WTC11 (cell line): ENCODE data around the gene P2RX1. TPM values are rescaled to one million over a fixed set of nuclear protein-coding genes. Genes with fewer than 3 reads are reported as not detected.

ENCODE experiments used
- ATAC-seq: fragments of 200-7000 bp; cut with Tn5 transposase; 2 replicates; pipeline ENCODE4 v1.10.0; 2021; ENCODE audit warnings: mild to moderate bottlenecking, moderate library complexity
- CTCF ChIA-PET: fragments of 300-600 bp; sonication (Branson Sonifier 250); formaldehyde crosslinking; loops from one replicate; lab custom pipeline; 2021; ENCODE audit warnings: antibody characterized with exemption; lab: Charles Lee
- POLR2A ChIA-PET: fragments of 350-600 bp; sonication (Branson Sonifier 250); formaldehyde crosslinking; loops from one replicate; lab custom pipeline; 2021; ENCODE audit warnings: antibody characterized with exemption; lab: Charles Lee
- DNase-seq: peaks from one replicate; pipeline ENCODE4 v3.0.0; 2021; ENCODE audit warnings: low spot score
- H3K27ac Mint-ChIP-seq: 2 replicates; pipeline ENCODE4 v1.8.0; 2021; ENCODE audit warnings: mixed read lengths
- H3K27me3 Mint-ChIP-seq: 2 replicates; pipeline ENCODE4 v1.8.0; 2021; ENCODE audit warnings: low read depth, mild to moderate bottlenecking, moderate library complexity, mixed read lengths
- H3K36me3 Mint-ChIP-seq: 2 replicates; pipeline ENCODE4 v1.8.0; 2021; ENCODE audit warnings: mixed read lengths
- H3K4me1 Mint-ChIP-seq: 2 replicates; pipeline ENCODE4 v1.8.0; 2022; ENCODE audit warnings: mixed read lengths
- H3K4me3 Mint-ChIP-seq: 2 replicates; pipeline ENCODE4 v1.8.0; 2021; ENCODE audit warnings: mild to moderate bottlenecking, moderate library complexity, mixed read lengths
- H3K9me3 Mint-ChIP-seq: 2 replicates; pipeline ENCODE4 v1.8.0; 2021; ENCODE audit warnings: mixed read lengths
- ESRRA ChIP-seq: sonication (generic); formaldehyde crosslinking; IDR thresholded peaks from 2 replicates; pipeline ENCODE4 v1.8.1; 2022; ENCODE audit warnings: mild to moderate bottlenecking, missing genetic modification reagents, borderline replicate concordance
- FOXJ3 ChIP-seq: sonication (generic); formaldehyde crosslinking; IDR thresholded peaks from 2 replicates; pipeline ENCODE4 v1.9.0; 2021; ENCODE audit warnings: missing genetic modification reagents, mild to moderate bottlenecking, borderline replicate concordance
- JUN ChIP-seq: sonication (generic); formaldehyde crosslinking; IDR thresholded peaks from 2 replicates; pipeline ENCODE4 v1.8.0; 2023; ENCODE audit warnings: mild to moderate bottlenecking, missing genetic modification reagents
- NFATC4 ChIP-seq: fragments of 250-450 bp; sonication (Bioruptor Pico); IDR thresholded peaks from 2 replicates; pipeline ENCODE4 v1.9.0; 2021; ENCODE audit warnings: mild to moderate bottlenecking
- NR2C2 ChIP-seq: sonication (generic); formaldehyde crosslinking; IDR thresholded peaks from 2 replicates; pipeline ENCODE4 v1.8.0; 2022; ENCODE audit warnings: mild to moderate bottlenecking, missing genetic modification reagents
- NR3C1 ChIP-seq: sonication (generic); formaldehyde crosslinking; conservative IDR thresholded peaks from 2 replicates; pipeline ENCODE4 v1.8.1; 2023; ENCODE audit warnings: low read depth, mild to moderate bottlenecking, missing genetic modification reagents
- RORB ChIP-seq: fragments of 250-450 bp; sonication (Bioruptor Pico); IDR thresholded peaks from 2 replicates; pipeline ENCODE4 v1.9.0; 2021; ENCODE audit warnings: mild to moderate bottlenecking
- SP1 ChIP-seq: sonication (generic); formaldehyde crosslinking; conservative IDR thresholded peaks from 2 replicates; pipeline ENCODE4 v1.8.1; 2022; ENCODE audit warnings: missing genetic modification reagents
- TCF7 ChIP-seq: sonication (generic); formaldehyde crosslinking; IDR thresholded peaks from 2 replicates; pipeline ENCODE4 v1.8.0; 2022; ENCODE audit warnings: mild to moderate bottlenecking, low read depth, missing genetic modification reagents, moderate library complexity
- ZNF121 ChIP-seq: sonication (generic); formaldehyde crosslinking; IDR thresholded peaks from 2 replicates; pipeline ENCODE4 v1.8.0; 2023; ENCODE audit warnings: missing genetic modification reagents
- ZNF396 ChIP-seq: fragments of 250-450 bp; sonication (Bioruptor Pico); IDR thresholded peaks from 2 replicates; pipeline ENCODE4 v1.8.0; 2021; ENCODE audit warnings: mild to moderate bottlenecking, moderate library complexity, borderline replicate concordance
- total RNA-seq: library from RNA; stranded (reverse); gene quantifications from 3 replicates; pipeline ENCODE4 v1.2.3, GENCODE V29; 2021
- TF ChIP-seq, protein P1 (sequence below): sonication (generic); formaldehyde crosslinking; conservative IDR thresholded peaks from 2 replicates; pipeline ENCODE4 v1.8.1; 2022; ENCODE audit warnings: mild to moderate bottlenecking, missing genetic modification reagents
- TF ChIP-seq, protein P2 (sequence below): fragments of 250-450 bp; sonication (Bioruptor Pico); conservative IDR thresholded peaks from 2 replicates; pipeline ENCODE4 v1.9.0; 2021; ENCODE audit warnings: mild to moderate bottlenecking
- TF ChIP-seq, protein P3 (sequence below): sonication (generic); formaldehyde crosslinking; IDR thresholded peaks from 2 replicates; pipeline ENCODE4 v1.8.1; 2022; ENCODE audit warnings: low read depth, missing genetic modification reagents, borderline replicate concordance
- TF ChIP-seq, protein P4 (sequence below): fragments of 250-450 bp; sonication (Bioruptor Pico); IDR thresholded peaks from 2 replicates; pipeline ENCODE4 v1.9.0; 2021; ENCODE audit warnings: mild to moderate bottlenecking
- TF ChIP-seq, protein P5 (sequence below): sonication (generic); formaldehyde crosslinking; IDR thresholded peaks from 2 replicates; pipeline ENCODE4 v1.8.0; 2022; ENCODE audit warnings: missing genetic modification reagents
- TF ChIP-seq, protein P6 (sequence below): sonication (generic); formaldehyde crosslinking; IDR thresholded peaks from 2 replicates; pipeline ENCODE4 v1.8.0; 2022; ENCODE audit warnings: mild to moderate bottlenecking, missing genetic modification reagents
- TF ChIP-seq, protein P7 (sequence below): fragments of 200-600 bp; IDR thresholded peaks from 2 replicates; pipeline ENCODE4 v1.8.0; 2022; ENCODE audit warnings: antibody characterized with exemption
- TF ChIP-seq, protein P8 (sequence below): sonication (generic); formaldehyde crosslinking; IDR thresholded peaks from 2 replicates; pipeline ENCODE4 v1.8.1; 2023; ENCODE audit warnings: mild to moderate bottlenecking, missing genetic modification reagents

Gene P2RX1
- total RNA-seq, 1 experiment from 2014 or later: 0.07 TPM

DNA sequence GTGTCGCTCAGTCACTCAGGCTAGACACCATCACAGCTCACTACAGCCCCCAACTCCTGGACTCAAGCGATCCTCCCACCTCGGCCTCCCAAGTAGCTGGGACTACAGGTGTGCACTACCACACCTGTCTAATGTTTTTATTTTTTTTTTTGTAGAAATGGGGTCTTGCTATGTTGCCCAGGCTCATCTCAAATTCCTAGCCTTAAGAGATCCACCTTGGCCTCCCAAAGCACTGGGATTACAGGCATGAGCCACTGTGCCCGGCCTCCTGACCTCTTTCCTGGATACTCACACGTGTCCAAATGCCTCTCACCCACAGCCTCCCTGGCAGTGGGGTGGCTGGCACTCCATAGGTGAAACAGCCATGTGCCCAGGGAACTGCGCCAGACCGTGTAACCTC is 40.9 kb downstream of the P2RX1 start:
- no peak for DNase-seq
- no peaks in the 10 kb centered on the region for H3K9me3 Mint-ChIP-seq
- no peaks in the 10 kb centered on the region for H3K27me3 Mint-ChIP-seq
- TF ChIP-seq TCF7 (no peak), ZNF121 (CRISPR knock-in tag) (0 out of 2 replicates have a peak, but pooled peaks have one; percentile 41)
- TF ChIP-seq, all 79 proteins: peak for 1
- Mint-ChIP-seq H3K27ac (no peak overlapping the region), H3K4me3 (no peak overlapping the region), H3K36me3 (peaks cover 22% of the 10 kb centered on the region), H3K4me1 (no peaks in the 10 kb centered on the region)
- POLR2A ChIA-PET: no interaction called here
- ATAC-seq: no peak
- CTCF ChIA-PET: no interaction called here

DNA sequence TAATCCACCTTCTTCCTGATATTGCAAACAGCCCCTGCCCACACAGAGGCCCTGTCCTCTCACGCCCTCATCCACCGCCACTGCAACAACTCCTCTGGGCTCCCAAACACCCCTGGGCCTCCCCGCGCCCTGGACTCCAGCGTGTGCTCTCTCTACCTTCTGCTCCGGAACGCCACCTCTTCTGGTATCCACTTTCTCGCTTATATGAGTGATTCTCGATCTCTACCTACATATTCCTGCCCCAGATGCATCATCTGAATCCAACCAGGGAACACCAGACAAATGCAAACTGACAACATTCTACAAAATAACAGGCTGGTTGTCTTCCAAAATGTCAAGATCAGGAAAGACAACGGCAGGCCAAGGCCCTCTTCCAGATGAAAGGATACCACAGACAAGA is 42.4 kb downstream of the P2RX1 start:
- TF ChIP-seq, protein P1, sequence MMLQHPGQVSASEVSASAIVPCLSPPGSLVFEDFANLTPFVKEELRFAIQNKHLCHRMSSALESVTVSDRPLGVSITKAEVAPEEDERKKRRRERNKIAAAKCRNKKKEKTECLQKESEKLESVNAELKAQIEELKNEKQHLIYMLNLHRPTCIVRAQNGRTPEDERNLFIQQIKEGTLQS (CRISPR knock-in tag): no peak
- TF ChIP-seq, protein P2, sequence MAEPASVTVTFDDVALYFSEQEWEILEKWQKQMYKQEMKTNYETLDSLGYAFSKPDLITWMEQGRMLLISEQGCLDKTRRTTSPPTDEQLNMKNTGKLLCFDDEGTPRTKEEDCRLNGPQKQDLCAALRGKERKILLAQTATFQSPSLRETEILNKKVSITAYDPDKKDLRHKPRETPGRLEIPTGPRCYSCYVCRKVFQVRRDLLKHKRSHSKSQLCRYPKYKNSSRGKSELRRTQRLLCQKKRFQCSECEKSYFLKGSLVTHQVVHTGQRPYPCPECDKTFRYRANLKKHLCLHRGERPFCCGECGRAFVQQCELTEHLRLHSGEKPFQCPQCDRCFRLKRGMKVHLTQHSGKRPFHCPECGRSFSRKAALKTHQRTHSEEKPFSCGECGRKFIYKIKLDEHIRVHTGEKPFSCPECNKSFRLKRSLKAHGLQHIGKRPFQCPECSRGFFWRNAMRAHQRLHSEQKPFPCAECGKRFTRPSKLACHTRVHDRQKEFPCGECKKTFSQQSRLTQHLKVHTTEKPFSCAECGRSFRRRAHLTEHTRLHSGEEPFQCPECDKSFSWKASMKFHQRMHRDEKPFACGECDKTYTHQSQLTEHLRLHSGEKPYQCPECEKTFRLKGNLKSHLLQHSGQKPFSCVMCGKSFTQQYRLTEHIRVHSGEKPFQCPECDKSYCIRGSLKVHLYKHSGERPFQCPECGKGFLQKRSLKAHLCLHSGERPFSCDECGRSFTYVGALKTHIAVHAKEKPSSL (CRISPR knock-in tag): no peak
- TF ChIP-seq RORB: no peak
- TF ChIP-seq, protein P3, sequence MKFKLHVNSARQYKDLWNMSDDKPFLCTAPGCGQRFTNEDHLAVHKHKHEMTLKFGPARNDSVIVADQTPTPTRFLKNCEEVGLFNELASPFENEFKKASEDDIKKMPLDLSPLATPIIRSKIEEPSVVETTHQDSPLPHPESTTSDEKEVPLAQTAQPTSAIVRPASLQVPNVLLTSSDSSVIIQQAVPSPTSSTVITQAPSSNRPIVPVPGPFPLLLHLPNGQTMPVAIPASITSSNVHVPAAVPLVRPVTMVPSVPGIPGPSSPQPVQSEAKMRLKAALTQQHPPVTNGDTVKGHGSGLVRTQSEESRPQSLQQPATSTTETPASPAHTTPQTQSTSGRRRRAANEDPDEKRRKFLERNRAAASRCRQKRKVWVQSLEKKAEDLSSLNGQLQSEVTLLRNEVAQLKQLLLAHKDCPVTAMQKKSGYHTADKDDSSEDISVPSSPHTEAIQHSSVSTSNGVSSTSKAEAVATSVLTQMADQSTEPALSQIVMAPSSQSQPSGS (CRISPR knock-in tag): no peak
- TF ChIP-seq ZNF396 (CRISPR knock-in tag): no peak
- TF ChIP-seq, protein P4, sequence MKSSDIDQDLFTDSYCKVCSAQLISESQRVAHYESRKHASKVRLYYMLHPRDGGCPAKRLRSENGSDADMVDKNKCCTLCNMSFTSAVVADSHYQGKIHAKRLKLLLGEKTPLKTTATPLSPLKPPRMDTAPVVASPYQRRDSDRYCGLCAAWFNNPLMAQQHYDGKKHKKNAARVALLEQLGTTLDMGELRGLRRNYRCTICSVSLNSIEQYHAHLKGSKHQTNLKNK: no peak
- no peak for TF ChIP-seq JUN
- TF ChIP-seq NFATC4 (CRISPR knock-in tag): no peak
- TF ChIP-seq, protein P5, sequence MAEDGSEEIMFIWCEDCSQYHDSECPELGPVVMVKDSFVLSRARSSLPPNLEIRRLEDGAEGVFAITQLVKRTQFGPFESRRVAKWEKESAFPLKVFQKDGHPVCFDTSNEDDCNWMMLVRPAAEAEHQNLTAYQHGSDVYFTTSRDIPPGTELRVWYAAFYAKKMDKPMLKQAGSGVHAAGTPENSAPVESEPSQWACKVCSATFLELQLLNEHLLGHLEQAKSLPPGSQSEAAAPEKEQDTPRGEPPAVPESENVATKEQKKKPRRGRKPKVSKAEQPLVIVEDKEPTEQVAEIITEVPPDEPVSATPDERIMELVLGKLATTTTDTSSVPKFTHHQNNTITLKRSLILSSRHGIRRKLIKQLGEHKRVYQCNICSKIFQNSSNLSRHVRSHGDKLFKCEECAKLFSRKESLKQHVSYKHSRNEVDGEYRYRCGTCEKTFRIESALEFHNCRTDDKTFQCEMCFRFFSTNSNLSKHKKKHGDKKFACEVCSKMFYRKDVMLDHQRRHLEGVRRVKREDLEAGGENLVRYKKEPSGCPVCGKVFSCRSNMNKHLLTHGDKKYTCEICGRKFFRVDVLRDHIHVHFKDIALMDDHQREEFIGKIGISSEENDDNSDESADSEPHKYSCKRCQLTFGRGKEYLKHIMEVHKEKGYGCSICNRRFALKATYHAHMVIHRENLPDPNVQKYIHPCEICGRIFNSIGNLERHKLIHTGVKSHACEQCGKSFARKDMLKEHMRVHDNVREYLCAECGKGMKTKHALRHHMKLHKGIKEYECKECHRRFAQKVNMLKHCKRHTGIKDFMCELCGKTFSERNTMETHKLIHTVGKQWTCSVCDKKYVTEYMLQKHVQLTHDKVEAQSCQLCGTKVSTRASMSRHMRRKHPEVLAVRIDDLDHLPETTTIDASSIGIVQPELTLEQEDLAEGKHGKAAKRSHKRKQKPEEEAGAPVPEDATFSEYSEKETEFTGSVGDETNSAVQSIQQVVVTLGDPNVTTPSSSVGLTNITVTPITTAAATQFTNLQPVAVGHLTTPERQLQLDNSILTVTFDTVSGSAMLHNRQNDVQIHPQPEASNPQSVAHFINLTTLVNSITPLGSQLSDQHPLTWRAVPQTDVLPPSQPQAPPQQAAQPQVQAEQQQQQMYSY (CRISPR knock-in tag): no peak
- no peak for TF ChIP-seq NR3C1
- no peak for TF ChIP-seq SP1
- TF ChIP-seq FOXJ3 (CRISPR knock-in tag): no peak
- TF ChIP-seq, protein P6, sequence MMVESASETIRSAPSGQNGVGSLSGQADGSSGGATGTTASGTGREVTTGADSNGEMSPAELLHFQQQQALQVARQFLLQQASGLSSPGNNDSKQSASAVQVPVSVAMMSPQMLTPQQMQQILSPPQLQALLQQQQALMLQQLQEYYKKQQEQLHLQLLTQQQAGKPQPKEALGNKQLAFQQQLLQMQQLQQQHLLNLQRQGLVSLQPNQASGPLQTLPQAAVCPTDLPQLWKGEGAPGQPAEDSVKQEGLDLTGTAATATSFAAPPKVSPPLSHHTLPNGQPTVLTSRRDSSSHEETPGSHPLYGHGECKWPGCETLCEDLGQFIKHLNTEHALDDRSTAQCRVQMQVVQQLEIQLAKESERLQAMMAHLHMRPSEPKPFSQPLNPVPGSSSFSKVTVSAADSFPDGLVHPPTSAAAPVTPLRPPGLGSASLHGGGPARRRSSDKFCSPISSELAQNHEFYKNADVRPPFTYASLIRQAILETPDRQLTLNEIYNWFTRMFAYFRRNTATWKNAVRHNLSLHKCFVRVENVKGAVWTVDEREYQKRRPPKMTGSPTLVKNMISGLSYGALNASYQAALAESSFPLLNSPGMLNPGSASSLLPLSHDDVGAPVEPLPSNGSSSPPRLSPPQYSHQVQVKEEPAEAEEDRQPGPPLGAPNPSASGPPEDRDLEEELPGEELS: no peak
- TF ChIP-seq ESRRA (CRISPR knock-in tag): no peak
- TF ChIP-seq, protein P7, sequence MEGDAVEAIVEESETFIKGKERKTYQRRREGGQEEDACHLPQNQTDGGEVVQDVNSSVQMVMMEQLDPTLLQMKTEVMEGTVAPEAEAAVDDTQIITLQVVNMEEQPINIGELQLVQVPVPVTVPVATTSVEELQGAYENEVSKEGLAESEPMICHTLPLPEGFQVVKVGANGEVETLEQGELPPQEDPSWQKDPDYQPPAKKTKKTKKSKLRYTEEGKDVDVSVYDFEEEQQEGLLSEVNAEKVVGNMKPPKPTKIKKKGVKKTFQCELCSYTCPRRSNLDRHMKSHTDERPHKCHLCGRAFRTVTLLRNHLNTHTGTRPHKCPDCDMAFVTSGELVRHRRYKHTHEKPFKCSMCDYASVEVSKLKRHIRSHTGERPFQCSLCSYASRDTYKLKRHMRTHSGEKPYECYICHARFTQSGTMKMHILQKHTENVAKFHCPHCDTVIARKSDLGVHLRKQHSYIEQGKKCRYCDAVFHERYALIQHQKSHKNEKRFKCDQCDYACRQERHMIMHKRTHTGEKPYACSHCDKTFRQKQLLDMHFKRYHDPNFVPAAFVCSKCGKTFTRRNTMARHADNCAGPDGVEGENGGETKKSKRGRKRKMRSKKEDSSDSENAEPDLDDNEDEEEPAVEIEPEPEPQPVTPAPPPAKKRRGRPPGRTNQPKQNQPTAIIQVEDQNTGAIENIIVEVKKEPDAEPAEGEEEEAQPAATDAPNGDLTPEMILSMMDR: no peak
- no peak for TF ChIP-seq NR2C2
- TF ChIP-seq, protein P8, sequence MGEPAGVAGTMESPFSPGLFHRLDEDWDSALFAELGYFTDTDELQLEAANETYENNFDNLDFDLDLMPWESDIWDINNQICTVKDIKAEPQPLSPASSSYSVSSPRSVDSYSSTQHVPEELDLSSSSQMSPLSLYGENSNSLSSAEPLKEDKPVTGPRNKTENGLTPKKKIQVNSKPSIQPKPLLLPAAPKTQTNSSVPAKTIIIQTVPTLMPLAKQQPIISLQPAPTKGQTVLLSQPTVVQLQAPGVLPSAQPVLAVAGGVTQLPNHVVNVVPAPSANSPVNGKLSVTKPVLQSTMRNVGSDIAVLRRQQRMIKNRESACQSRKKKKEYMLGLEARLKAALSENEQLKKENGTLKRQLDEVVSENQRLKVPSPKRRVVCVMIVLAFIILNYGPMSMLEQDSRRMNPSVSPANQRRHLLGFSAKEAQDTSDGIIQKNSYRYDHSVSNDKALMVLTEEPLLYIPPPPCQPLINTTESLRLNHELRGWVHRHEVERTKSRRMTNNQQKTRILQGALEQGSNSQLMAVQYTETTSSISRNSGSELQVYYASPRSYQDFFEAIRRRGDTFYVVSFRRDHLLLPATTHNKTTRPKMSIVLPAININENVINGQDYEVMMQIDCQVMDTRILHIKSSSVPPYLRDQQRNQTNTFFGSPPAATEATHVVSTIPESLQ (CRISPR knock-in tag): no peak
- Mint-ChIP-seq H3K9me3 (no peaks in the 10 kb centered on the region), H3K4me3 (no peak overlapping the region), H3K27me3 (no peaks in the 10 kb centered on the region), H3K36me3 (peaks cover 22% of the 10 kb centered on the region), H3K4me1 (no peaks in the 10 kb centered on the region), H3K27ac (no peak overlapping the region)
- DNase-seq (no peak), ATAC-seq (no peak)
- ChIA-PET CTCF (no interaction called here), POLR2A (no interaction called here)
